HG02840 (cell line): ENCODE results near the gene RNF38.
"Not testable (repeated sequence)": the region's sequence is repeated elsewhere in the genome, so short reads cannot be mapped to it uniquely, and the experiment has no call there.

Experiments used
- ATAC-seq: cut with Tn5 transposase; IDR thresholded peaks from one replicate; pipeline ENCODE4 v1.9.1; 2021; ENCODE audit warnings: mild to moderate bottlenecking, moderate library complexity, moderate number of reproducible peaks; ENCODE audit not compliant: unreplicated experiment, low FRiP score

RNF38 gene

GRCh38 chr9:36409076-36409475 is 9.0 kb upstream of the RNF38 start:
- not testable (repeated sequence) for ATAC-seq

- ATAC-seq: no peak
These were observed 7.2 kb upstream of the RNF38 start for GRCh38 chr9:36407122-36407723.

GRCh38 chr9:36402536-36402935 is 2.5 kb upstream of the RNF38 start:
- ATAC-seq: no peak

GRCh38 chr9:36401897-36402480 is 1.9 kb upstream of the RNF38 start:
- ATAC-seq: no peak

- ATAC-seq: peak; percentile 67
These were observed 1.2 kb upstream of the RNF38 start for GRCh38 chr9:36401164-36401740.

- ATAC-seq: peak; percentile 73
These were observed 479 bp upstream of the RNF38 start for GRCh38 chr9:36400332-36401163.

- no peak for ATAC-seq
These were observed 1.3 kb downstream of the RNF38 start for GRCh38 chr9:36398745-36399144.

- no peak for ATAC-seq
These were observed 3.1 kb downstream of the RNF38 start for GRCh38 chr9:36396985-36397384.

- no peak for ATAC-seq
These were observed 7.6 kb downstream of the RNF38 start for GRCh38 chr9:36392489-36392888.

GRCh38 chr9:36389590-36389989 is 10.5 kb downstream of the RNF38 start:
- ATAC-seq: no peak

GRCh38 chr9:36386396-36386965 is 13.6 kb downstream of the RNF38 start:
- ATAC-seq: not testable (repeated sequence)

- ATAC-seq: no peak
These were observed 17.6 kb downstream of the RNF38 start for GRCh38 chr9:36382484-36382883.

GRCh38 chr9:36364577-36364976 is 35.5 kb downstream of the RNF38 start:
- no peak for ATAC-seq

GRCh38 chr9:36363448-36363847 is 36.6 kb downstream of the RNF38 start:
- ATAC-seq: no peak

- no peak for ATAC-seq
These were observed 41.6 kb downstream of the RNF38 start for GRCh38 chr9:36358486-36358885.

- ATAC-seq: no peak
These were observed 42.4 kb downstream of the RNF38 start for GRCh38 chr9:36357639-36358038.

- ATAC-seq: no peak
These were observed 53.5 kb downstream of the RNF38 start for GRCh38 chr9:36346569-36346968.

GRCh38 chr9:36345103-36345846 is 54.8 kb downstream of the RNF38 start:
- no peak for ATAC-seq

GRCh38 chr9:36341936-36342577 is 58.0 kb downstream of the RNF38 start:
- no peak for ATAC-seq

GRCh38 chr9:36337865-36338264 is 62.2 kb downstream of the RNF38 start:
- ATAC-seq: no peak
